HG03103 (cell line): ENCODE data around the gene MEI1.
"Not testable (repeated sequence)": the region's sequence is repeated elsewhere in the genome, so short reads cannot be mapped to it uniquely, and the experiment has no call there.

ENCODE experiments used
- ATAC-seq: cut with Tn5 transposase; IDR thresholded peaks from one replicate; pipeline ENCODE4 v1.9.1; 2021; ENCODE audit warnings: low read depth; ENCODE audit not compliant: unreplicated experiment

MEI1 gene, protein sequence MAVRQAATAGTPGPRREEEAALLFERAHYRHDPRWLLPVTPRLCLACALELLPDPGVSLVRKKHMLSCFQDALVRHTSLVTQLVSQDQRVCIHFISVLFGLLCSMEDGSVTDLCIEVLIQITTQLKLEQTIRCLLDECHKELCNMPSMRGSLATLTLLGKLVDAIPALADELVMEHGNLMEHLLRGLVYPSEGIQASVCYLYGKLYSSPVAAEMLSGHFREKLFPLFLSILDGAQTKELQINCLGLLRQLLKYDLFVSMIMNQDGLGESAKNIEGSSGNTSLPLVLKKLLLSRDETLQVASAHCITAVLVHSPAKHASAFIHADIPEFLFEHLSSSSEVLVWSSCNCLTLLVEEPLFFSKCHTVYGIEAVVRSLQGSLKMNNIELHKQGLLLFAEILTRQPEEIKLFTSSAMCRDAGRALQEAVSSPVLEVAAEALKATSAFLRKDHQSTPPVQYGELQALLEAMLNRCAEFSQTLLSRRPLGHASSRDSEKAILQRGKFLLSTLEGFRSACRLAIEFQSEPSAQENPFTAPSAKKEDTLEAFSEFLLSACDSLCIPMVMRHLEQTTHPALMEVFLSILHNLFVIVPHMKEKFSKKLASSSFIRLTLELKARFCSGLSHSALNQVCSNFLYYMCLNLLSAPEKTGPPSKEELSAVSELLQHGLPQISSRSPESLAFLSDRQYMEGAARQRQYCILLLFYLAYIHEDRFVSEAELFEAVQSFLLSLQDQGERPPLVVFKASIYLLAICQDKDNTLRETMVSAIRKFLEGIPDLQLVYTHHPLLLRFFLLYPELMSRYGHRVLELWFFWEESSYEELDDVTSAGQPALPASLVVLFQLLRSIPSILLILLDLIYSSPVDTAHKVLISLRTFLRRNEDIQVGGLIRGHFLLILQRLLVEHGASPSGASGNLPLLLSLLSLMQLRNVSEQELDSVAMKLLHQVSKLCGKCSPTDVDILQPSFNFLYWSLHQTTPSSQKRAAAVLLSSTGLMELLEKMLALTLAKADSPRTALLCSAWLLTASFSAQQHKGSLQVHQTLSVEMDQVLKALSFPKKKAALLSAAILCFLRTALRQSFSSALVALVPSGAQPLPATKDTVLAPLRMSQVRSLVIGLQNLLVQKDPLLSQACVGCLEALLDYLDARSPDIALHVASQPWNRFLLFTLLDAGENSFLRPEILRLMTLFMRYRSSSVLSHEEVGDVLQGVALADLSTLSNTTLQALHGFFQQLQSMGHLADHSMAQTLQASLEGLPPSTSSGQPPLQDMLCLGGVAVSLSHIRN

DNA sequence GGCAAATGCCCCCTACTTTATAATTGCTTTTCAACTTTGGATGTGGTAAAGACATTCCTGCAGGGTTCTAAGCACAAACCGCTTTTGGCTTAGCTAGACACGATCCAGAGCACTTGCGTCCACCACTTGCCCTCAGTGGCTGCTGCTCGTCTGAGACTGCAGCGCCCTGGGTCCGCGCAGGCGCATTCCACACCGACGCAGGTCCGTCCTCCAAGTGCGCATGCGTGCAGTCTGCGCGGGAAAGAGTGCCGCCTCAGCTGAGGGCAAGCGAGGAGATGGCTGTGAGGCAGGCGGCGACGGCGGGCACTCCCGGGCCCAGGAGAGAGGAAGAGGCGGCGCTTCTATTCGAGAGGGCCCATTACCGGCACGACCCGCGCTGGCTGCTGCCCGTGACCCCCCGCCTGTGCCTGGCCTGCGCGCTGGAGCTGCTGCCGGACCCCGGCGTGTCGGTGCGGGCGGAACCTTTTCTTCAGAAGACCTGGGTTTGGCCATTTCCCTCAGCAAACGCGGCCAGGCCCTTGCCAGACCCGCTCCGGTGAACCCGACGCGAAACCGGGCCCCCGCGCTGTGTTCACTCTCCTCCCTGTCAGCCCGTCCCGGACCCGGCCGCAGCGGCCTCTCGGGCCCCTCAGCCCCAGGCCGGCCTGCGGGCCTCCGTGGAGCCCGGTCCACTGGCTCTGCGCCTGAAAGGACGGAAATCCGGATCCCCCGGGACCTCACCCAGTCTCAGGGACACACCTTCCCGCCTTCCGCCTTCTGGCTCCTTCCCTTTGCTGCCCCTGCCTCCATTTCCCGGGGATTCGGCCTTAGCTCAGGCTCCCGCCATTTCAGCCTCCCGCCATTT is at the start of gene MEI1:
MEI1 (plus strand) TSS at position 240 of the 844 bp plus-strand sequence; CDS start at position 276, 36 bp downstream.
- no peak for ATAC-seq

DNA sequence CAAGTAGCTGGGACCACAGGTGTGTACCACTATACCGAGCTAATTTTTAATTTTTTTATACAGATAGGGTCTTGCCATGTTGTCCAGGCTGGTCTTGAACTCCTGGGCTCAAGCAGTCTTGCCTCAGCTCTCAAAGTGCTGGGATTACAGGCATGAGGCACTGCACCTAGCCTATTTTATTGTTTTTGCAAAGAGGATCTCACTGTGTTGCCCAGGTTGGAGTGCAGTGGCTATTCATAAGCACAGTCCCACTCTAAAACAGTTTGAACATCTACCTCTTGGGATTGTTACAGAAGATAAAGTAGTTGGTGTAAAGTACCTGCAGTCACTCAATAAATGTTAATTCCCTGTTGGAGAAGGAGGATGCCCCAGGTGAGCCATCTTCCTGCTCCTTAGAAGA is 49.1 kb upstream of the MEI1 start:
- no peak for ATAC-seq

DNA sequence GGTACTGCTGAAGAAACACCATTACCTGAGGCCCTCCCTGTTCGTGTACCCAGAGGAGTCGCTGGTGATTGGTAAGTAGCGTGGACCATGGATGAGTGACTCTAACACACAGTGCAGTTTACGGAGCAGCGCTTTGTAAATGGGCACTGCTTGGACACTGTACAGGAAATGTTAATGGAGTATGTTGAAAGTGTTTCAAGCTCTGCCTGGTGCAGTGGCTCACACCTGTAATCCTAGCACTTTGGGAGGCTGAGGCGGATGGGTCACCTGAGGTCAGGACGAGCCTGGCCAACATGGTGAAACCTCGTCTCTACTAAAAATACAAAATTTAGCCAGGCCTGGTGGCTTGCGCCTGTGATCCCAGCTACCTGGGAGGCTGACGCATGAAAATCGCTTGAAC is 48.5 kb upstream of the MEI1 start:
- ATAC-seq = no peak

DNA sequence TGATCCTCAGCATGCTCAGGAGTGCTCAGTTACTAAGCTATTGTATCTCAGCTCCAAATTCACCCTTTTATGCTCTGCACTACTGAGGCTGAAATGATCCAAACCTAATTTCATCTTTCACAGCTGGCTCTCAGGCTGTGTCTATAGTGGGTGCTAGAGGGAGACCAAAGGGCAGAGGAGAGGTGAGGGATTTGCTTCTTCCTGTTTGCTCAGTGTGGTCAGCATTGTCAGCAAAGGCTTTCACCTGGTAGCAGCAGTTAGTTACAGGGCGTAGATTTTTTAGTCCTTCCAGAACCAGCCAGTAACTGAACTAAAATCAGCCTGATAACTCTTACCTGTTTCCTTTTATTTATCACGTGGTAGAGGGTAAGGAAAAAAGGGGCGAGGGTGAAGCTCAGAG is 45.0 kb upstream of the MEI1 start:
- no peak for ATAC-seq

DNA sequence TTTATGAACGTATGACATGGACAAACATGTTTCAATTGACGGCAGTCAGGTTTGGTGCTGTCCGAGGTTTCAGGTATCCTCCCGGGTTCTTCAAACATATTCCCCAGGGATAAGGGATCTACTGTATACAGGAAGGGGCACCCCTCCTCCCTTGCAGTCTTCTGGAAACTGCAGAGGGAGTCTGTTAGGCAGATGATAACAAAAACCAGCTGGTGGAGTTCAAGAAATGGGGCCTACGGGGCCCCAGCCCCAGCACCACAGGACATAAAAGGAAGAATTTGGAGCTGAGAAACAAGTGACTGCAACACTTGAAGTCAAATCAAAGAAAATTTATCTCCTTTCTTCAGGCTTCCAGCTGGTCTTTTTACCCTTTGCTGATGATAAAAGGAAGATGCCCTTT is 42.7 kb upstream of the MEI1 start:
- ATAC-seq = no peak

- no peak for ATAC-seq
Measured at GRCh38 chr22:41657709-41658108, 41.6 kb upstream of the MEI1 start.

DNA sequence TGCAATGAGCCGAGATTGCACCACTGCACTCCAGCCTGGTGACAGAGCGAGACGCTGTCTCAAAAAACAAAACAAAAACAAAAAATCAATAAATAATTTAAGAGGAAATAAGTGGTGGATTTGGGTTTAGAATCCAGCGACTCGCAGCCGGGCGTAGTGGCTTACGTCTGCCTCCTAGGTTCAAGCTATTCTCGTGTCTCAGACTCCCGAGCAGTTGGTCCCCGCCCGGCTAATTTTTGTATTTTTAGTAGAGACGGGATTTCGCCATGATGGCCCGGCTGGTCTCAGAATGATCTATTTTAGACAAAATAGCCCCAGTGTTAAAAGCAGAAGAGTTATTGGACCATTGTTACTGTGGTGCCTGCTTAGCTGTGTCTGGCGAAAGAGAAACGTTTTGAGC is 40.4 kb upstream of the MEI1 start:
- ATAC-seq = no peak

DNA sequence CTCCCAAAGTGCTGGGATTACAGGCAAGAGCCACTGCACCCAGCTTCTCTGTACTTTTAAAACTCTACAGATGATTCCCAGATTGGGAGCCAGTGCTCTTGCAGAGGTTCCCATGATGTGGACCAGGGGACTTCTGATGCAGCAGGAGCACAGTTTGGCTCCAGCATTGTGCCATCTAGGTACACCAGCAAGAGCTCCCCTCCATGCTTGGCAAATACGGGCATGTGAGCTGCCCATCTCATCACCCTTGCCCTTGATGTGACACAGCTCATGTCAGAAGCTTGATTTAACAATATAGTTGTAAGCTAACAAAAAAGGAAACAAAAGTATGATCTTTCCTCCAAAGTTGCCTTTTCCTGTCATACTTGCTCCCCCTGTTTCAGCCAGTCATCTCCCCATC is 39.4 kb upstream of the MEI1 start:
- ATAC-seq = no peak

DNA sequence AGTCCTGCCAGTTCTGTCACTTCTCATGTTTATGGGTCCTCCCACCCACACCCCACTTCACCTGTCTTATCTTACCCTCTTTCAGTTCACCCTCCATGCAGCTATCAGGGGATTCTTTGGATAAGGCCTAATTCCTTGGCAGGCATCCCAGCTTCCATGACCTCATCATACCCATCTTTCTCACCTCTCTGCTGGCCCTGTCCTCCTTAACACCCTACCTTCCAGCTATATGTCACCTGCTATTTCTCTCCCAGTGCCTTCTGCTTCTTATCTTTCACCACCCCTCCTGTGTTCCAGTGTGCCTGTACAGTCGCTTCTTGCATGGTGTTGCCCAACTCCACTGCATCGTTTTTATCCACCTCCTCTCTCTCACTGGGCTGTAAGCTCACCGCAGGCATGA is 38.9 kb upstream of the MEI1 start:
- ATAC-seq = no peak

DNA sequence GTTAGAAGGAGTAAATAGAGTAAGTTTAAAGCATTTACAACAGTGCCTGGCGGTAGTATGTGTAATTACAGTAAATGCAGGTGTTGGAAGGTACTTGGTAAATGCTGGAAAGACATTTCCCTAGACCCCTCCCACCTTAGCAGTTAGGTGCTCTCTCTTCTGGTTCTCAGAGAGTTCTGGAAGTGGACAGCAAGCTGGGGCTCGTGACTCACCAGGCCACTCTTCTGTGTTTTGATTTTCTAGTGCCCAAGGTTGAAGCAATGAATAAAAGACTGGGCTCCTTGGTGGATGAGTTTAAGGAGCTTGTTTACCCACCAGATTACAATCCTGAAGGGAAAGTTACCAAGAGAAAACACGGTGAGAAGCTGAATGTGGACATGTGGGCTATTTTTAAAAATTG is 38.2 kb upstream of the MEI1 start:
- ATAC-seq = no peak

DNA sequence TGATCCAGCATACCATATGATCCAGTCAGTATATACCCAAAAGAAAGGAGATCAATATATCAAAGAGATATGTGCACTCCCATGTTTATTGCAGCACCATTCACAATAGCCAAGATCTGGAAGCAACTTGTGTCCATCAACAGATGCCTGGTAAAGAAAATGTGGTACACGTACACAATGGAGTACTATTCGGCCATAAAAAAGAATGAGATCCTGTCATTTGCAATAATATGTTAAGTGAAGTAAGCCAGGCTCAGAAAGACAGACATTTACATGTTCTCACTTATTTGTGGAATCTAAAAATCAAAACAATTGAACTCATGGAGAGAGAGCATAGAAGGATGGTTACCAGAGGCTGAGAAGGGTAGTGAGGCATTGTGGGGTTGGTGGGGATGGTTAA is 37.6 kb upstream of the MEI1 start:
- ATAC-seq = no peak

GRCh38 chr22:41663594-41663993 is 35.7 kb upstream of the MEI1 start:
- not testable (repeated sequence) for ATAC-seq

DNA sequence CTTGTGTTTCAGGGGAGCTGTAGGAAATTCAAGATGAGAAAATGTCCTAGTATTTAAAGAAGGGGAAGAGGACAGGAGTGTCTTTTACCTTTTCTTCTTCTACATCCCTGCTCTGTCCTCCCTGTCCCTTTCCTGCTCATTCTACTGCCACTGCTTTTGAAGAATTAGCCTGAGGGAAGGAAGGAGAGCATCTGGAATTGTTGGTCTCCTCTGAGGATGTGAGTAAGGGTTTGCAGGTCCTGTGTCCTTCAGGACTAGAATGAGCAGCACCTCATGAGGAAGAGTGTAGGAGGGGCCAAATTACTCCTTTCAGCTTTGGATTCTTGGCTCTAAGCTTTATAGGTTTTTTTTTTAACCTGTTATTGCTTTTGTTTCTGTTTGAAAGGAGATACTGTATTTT is 34.8 kb upstream of the MEI1 start:
- ATAC-seq = no peak

GRCh38 chr22:41664951-41665350 is 34.4 kb upstream of the MEI1 start:
- ATAC-seq = no peak

GRCh38 chr22:41668971-41669911 is 30.1 kb upstream of the MEI1 start:
- no peak for ATAC-seq

DNA sequence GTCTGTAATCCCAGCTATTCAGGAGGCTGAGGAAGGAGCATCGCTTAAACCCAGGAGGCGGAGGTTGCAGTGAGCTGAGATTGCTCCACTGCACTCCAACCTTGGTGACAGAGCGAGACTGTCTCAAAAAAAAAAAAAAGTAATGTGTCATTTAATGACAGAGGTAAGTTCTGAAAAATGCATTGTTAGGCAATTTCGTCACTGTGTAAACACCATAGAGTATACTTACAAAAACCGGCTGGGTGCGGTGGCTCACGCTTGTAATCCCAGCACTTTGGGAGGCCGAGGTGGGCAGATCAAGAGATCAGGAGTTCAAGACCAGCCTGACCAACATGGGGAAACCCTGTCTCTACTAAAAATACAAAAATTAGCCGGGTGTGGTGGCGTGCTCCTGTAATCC is 27.2 kb upstream of the MEI1 start:
- ATAC-seq = not testable (repeated sequence)

- ATAC-seq = no peak
Measured at GRCh38 chr22:41672780-41673509, 26.4 kb upstream of the MEI1 start.

DNA sequence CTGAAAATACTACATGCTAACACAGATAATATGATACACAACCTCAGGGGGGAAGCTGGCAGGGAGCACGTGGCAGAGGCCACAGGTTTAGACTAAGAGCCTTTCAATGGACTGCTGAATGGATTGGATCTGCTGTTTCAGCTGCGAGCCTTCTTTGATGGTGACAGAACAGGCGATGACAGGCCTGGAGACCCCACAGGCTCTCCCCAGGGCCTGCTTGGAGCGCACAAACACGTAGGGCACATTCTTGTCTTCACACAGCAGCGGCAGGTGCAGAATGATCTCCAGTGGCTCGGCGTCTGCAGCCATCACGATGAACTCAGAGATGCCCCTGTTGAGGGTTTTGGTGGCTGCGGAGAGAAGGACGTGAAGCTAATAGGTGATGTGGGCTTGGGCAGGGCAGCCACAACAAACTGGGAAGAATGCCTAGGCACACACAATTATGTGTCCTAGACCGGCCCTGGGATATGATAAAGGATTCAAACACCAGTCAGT is 24.4 kb upstream of the MEI1 start:
- ATAC-seq = no peak
